Kidney epithelial cell (primary cell): ENCODE data around the gene WDR72. TPM values are rescaled to one million over a fixed set of nuclear protein-coding genes. Genes with fewer than 3 reads are reported as not detected.

ENCODE experiments used
- DNase-seq: peaks from one replicate; pipeline ENCODE4 v3.0.0-alpha.2; 2010; ENCODE audit warnings: low read depth
- H3K27me3 ChIP-seq: 2 replicates; pipeline ENCODE4 v1.6.0; 2011; ENCODE audit warnings: low read length; ENCODE audit not compliant: control insufficient read depth, insufficient read depth
- H3K36me3 ChIP-seq: 2 replicates; pipeline ENCODE4 v1.5.1; 2011; ENCODE audit warnings: low read length; ENCODE audit not compliant: control insufficient read depth, insufficient read depth
- H3K4me3 ChIP-seq: 2 replicates; pipeline ENCODE4 v1.5.1; 2011; ENCODE audit warnings: low read depth, mild to moderate bottlenecking, control low read depth, low read length
- total RNA-seq: library from RNA; depleted of rRNA; stranded (reverse); fragments of >200 nt; gene quantifications from 2 replicates; pipeline ENCODE4 v1.2.3, GENCODE V29; 2015
- TF ChIP-seq, protein P1 (sequence below): IDR thresholded peaks from 2 replicates; pipeline ENCODE4 v1.5.1; 2011; ENCODE audit warnings: mild to moderate bottlenecking, moderate library complexity, low read length, control low read depth, inconsistent platforms; ENCODE audit not compliant: insufficient read depth, poor library complexity, severe bottlenecking

WDR72 gene
- total RNA-seq, 1 donor from 2014 or later, result 0.38 TPM

DNA sequence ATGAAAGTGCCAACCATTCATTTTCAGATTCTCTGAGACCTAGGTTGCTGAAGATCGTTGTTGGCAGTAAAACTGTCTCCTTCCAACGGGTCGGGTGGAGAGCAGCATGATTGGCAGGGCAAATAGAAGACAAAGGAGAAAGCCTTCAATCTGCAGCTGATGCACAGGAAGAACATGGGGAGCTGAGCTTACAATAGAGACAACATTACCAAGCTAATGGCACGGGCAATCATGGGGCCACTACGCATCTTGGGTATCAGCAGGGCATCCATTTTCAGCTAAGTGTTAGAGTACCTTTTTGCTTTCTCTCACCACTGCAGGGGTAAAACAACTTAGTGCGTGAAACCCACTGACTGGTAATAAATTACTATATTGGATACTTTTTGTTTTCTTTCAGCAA is 114.8 kb downstream of the WDR72 start:
- no peaks in the 10 kb centered on the region for H3K27me3 ChIP-seq
- H3K4me3 ChIP-seq, result no peak overlapping the region
- DNase-seq, result no peak
- H3K36me3 ChIP-seq, result no peaks in the 10 kb centered on the region
- TF ChIP-seq, protein P1, sequence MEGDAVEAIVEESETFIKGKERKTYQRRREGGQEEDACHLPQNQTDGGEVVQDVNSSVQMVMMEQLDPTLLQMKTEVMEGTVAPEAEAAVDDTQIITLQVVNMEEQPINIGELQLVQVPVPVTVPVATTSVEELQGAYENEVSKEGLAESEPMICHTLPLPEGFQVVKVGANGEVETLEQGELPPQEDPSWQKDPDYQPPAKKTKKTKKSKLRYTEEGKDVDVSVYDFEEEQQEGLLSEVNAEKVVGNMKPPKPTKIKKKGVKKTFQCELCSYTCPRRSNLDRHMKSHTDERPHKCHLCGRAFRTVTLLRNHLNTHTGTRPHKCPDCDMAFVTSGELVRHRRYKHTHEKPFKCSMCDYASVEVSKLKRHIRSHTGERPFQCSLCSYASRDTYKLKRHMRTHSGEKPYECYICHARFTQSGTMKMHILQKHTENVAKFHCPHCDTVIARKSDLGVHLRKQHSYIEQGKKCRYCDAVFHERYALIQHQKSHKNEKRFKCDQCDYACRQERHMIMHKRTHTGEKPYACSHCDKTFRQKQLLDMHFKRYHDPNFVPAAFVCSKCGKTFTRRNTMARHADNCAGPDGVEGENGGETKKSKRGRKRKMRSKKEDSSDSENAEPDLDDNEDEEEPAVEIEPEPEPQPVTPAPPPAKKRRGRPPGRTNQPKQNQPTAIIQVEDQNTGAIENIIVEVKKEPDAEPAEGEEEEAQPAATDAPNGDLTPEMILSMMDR, result no peak

DNA sequence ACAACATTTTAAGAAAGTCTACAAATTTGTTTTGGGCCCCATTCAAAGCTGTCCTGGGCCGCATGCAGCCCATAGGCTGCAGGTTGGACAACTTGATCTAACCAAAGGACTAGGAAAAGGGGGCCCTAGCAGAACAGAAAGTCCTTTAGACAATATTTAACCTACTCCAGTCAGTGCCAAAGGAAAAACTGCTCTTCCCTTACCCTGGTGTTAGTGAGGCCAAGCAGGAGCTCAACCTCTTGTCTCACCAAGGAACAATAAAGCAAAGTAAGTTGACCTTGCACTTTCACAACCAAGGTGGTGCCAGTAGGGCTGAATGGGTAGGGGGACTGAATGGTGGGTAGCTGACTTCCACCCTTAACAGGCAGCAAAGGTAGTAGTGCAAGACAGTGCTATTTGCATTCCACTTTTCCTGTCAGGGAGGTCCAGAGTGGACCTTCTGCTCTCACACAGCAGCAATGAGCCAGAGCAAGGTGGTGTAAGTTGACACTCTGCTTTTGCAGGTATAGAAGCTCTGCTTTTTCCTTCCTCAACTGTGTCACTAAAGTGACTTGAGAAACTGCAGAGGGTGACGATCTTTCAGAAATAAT is 124.9 kb downstream of the WDR72 start:
- TF ChIP-seq, protein P1, result no peak
- no peak for DNase-seq
- Histone ChIP-seq H3K36me3 (no peaks in the 10 kb centered on the region), H3K4me3 (no peak overlapping the region), H3K27me3 (no peaks in the 10 kb centered on the region)

- no peak for DNase-seq
- TF ChIP-seq, protein P1, result no peak
- H3K27me3 ChIP-seq, result no peaks in the 10 kb centered on the region
- H3K4me3 ChIP-seq, result no peak overlapping the region
- no peaks in the 10 kb centered on the region for H3K36me3 ChIP-seq
These were observed 132.2 kb downstream of the WDR72 start for GRCh38 chr15:53627279-53627678.

DNA sequence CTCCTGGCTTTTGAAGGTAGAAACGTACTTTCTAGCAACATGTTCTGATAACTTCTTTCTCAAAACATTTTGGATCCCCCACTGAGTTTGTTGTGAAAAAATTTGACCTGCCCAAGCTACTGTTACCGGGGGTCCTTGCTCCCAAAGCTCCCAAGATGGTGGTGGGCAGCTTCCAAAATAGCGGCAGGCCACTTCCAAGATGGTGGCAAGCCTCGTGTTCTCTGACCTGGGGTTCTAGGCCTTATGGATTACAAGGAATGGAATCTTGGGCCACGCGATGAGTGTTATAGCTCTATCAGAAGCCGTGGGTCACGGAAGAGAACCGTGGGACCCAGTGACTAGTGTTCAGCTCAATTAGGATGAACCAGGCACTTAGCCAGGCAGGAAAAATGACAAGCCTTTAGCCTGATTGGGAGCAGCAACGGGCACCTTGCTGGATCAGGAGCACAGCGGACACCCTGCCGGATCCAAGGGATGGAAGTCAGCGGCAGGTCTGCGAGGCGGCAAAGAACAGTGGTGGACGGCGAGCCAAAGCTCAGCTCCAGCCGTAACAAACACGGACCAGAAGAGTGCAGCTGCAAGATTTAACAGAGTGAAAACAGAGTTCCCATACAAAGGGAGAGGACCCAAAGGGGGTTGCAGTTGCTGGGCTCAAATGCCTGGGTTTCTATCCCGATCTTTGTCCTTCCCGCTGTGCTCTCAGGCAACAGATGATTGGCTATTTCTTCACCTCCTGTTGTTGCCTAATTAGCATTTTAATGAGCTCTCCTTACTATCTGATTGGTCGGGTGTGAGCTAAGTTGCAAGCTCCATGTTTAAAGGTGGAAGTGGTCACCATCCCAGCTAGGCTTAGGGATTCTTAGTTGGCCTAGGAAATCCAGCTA is 133.3 kb downstream of the WDR72 start:
- no peaks in the 10 kb centered on the region for H3K36me3 ChIP-seq
- no peaks in the 10 kb centered on the region for H3K27me3 ChIP-seq
- DNase-seq, result no peak
- H3K4me3 ChIP-seq, result no peak overlapping the region
- TF ChIP-seq, protein P1, result no peak

DNA sequence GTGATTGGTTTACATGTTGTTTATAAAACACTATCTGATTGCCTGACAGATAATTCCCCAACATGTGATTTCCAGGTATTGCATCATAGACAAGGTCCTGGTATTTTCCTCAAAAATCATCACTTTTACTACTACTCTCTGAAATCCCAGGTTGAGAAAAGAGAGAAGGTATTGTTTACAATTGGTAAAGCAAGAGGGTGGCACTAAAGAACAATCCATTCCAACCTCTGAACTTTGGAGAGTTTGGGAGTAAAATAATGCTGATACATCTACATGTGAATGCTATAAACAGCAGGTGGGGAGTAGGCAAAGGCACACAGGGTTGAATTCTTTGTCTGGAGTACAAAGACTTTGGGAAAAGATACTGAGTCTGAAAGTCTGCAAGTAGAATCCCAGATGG is 134.2 kb downstream of the WDR72 start:
- Histone ChIP-seq H3K27me3 (no peaks in the 10 kb centered on the region), H3K4me3 (no peak overlapping the region), H3K36me3 (no peaks in the 10 kb centered on the region)
- DNase-seq, result no peak
- TF ChIP-seq, protein P1, result no peak

GRCh38 chr15:53618461-53618860 is 141.0 kb downstream of the WDR72 start:
- no peaks in the 10 kb centered on the region for H3K36me3 ChIP-seq
- TF ChIP-seq, protein P1, result no peak
- no peaks in the 10 kb centered on the region for H3K27me3 ChIP-seq
- H3K4me3 ChIP-seq, result no peak overlapping the region
- no peak for DNase-seq
